GM23338 (cell line): ENCODE results near the gene FXYD2. TPM values are rescaled to one million over a fixed set of nuclear protein-coding genes. Genes with fewer than 3 reads are reported as not detected.

ENCODE experiments used
- ATAC-seq: fragments of 200-7000 bp; cut with Tn5 transposase; 3 replicates; pipeline ENCODE4 v1.9.1; 2020
- DNase-seq: peaks from one replicate; pipeline ENCODE4 v3.0.0-alpha.2; 2015; ENCODE audit warnings: low spot score
- H2AFZ ChIP-seq: fragments of 200-600 bp; sonication (generic); 2 replicates; pipeline ENCODE4 v1.8.0; 2016; ENCODE audit warnings: antibody characterized with exemption, mild to moderate bottlenecking, moderate library complexity
- H3F3A ChIP-seq: fragments of 200-600 bp; sonication (generic); replicated peaks from 2 replicates; pipeline ENCODE4 v1.8.0; 2017; ENCODE audit warnings: antibody characterized with exemption, mixed run types, low read depth
- H3K27ac ChIP-seq: fragments of 200-600 bp; sonication (generic); 2 replicates; pipeline ENCODE4 v1.6.1; 2016; ENCODE audit warnings: low read depth
- H3K27me3 ChIP-seq: fragments of 200-600 bp; sonication (generic); 2 replicates; pipeline ENCODE4 v1.8.0; 2016; ENCODE audit warnings: mild to moderate bottlenecking, mixed run types, moderate library complexity; ENCODE audit not compliant: insufficient read depth
- H3K36me3 ChIP-seq: fragments of 200-600 bp; sonication (generic); 2 replicates; pipeline ENCODE4 v1.8.0; 2016; ENCODE audit warnings: mild to moderate bottlenecking; ENCODE audit not compliant: insufficient read depth
- H3K4me1 ChIP-seq: fragments of 200-600 bp; sonication (generic); 2 replicates; pipeline ENCODE4 v1.8.0; 2016; ENCODE audit warnings: mild to moderate bottlenecking, moderate library complexity; ENCODE audit not compliant: insufficient read depth
- H3K4me2 ChIP-seq: fragments of 200-600 bp; sonication (generic); 2 replicates; pipeline ENCODE4 v1.7.1; 2017; ENCODE audit warnings: mixed run types
- H3K4me3 ChIP-seq: fragments of 200-600 bp; sonication (generic); 2 replicates; pipeline ENCODE4 v1.6.1; 2016; ENCODE audit warnings: mixed run types
- H3K79me2 ChIP-seq: fragments of 200-600 bp; sonication (generic); replicated peaks from 2 replicates; pipeline ENCODE4 v1.8.0; 2017; ENCODE audit warnings: mild to moderate bottlenecking; ENCODE audit not compliant: insufficient read depth
- H3K9me2 ChIP-seq: fragments of 200-600 bp; sonication (generic); 2 replicates; pipeline ENCODE4 v1.8.0; 2017; ENCODE audit not compliant: insufficient read depth
- H4K20me1 ChIP-seq: fragments of 200-600 bp; sonication (generic); replicated peaks from 2 replicates; pipeline ENCODE4 v1.8.0; 2017; ENCODE audit warnings: mild to moderate bottlenecking; ENCODE audit not compliant: insufficient read depth
- H3K27ac Mint-ChIP-seq: 2 replicates; pipeline ENCODE4 v1.8.0; 2020; ENCODE audit warnings: inconsistent platforms, mild to moderate bottlenecking, moderate library complexity, mixed read lengths
- H3K27me3 Mint-ChIP-seq: 3 replicates; pipeline ENCODE4 v1.8.0; 2022; ENCODE audit warnings: low read depth, mild to moderate bottlenecking, moderate library complexity, mixed read lengths, inconsistent platforms; ENCODE audit not compliant: insufficient read depth, poor library complexity
- H3K36me3 Mint-ChIP-seq: 3 replicates; pipeline ENCODE4 v1.8.0; 2021; ENCODE audit warnings: low read depth, mild to moderate bottlenecking, inconsistent platforms, moderate library complexity, mixed read lengths
- H3K4me1 Mint-ChIP-seq: 3 replicates; pipeline ENCODE4 v1.8.0; 2020; ENCODE audit warnings: mild to moderate bottlenecking, inconsistent platforms, mixed read lengths
- H3K4me3 Mint-ChIP-seq: 3 replicates; pipeline ENCODE4 v1.8.0; 2021; ENCODE audit warnings: moderate library complexity, mild to moderate bottlenecking, inconsistent platforms, mixed read lengths
- H3K9me3 Mint-ChIP-seq: 3 replicates; pipeline ENCODE4 v1.8.0; 2020; ENCODE audit warnings: moderate library complexity, mild to moderate bottlenecking, inconsistent platforms, mixed read lengths
- CREB1 ChIP-seq: fragments of 250-450 bp; sonication (Bioruptor Pico); IDR thresholded peaks from 2 replicates; pipeline ENCODE4 v1.5.0; 2020; ENCODE audit warnings: low read depth, mild to moderate bottlenecking, moderate library complexity
- CTCF ChIP-seq, 2 experiments: fragments of 200-600 bp in 1 of 2; sonication (generic) in 1 of 2; conservative IDR thresholded peaks; 2 replicates each; pipeline versions ENCODE4 v1.5.1 to v1.6.1; 2016 to 2017; ENCODE audit warnings: antibody characterized with exemption in 2 of 2, low read depth in 2 of 2, mild to moderate bottlenecking in 2 of 2, moderate library complexity in 1 of 2
- ETS1 ChIP-seq: IDR thresholded peaks from 2 replicates; pipeline ENCODE4 v1.6.1; 2016; ENCODE audit warnings: antibody characterized with exemption
- EZH2 ChIP-seq: fragments of 200-600 bp; sonication (generic); IDR thresholded peaks from one replicate; pipeline ENCODE4 v1.8.0; 2017; ENCODE audit warnings: antibody characterized with exemption, mild to moderate bottlenecking, low read depth; ENCODE audit not compliant: unreplicated experiment
- EZH2phosphoT487 ChIP-seq: fragments of 200-600 bp; sonication (generic); IDR thresholded peaks from one replicate; pipeline ENCODE4 v1.8.1; 2018; ENCODE audit warnings: antibody characterized with exemption; ENCODE audit not compliant: unreplicated experiment
- JUNB ChIP-seq: IDR thresholded peaks from one replicate; pipeline ENCODE4 v1.6.1; 2016; ENCODE audit warnings: antibody characterized with exemption; ENCODE audit not compliant: unreplicated experiment
- NANOG ChIP-seq: IDR thresholded peaks from 2 replicates; pipeline ENCODE4 v1.6.1; 2016; ENCODE audit warnings: antibody characterized with exemption, borderline replicate concordance
- POLR2AphosphoS5 ChIP-seq: IDR thresholded peaks from 2 replicates; pipeline ENCODE4 v1.6.1; 2016; ENCODE audit warnings: antibody characterized with exemption, low read depth
- REST ChIP-seq: IDR thresholded peaks from one replicate; pipeline ENCODE4 v1.6.1; 2018; ENCODE audit warnings: antibody characterized with exemption; ENCODE audit not compliant: unreplicated experiment
- STAT1 ChIP-seq: IDR thresholded peaks from one replicate; pipeline ENCODE4 v1.6.1; 2016; ENCODE audit warnings: antibody characterized with exemption; ENCODE audit not compliant: unreplicated experiment
- ZNF114 ChIP-seq: fragments of 250-450 bp; sonication (Bioruptor Pico); IDR thresholded peaks from 2 replicates; pipeline ENCODE4 v1.5.0; 2020; ENCODE audit warnings: mild to moderate bottlenecking, moderate library complexity
- ZNF331 ChIP-seq: fragments of 250-450 bp; sonication (Bioruptor Pico); IDR thresholded peaks from 2 replicates; pipeline ENCODE4 v1.5.0; 2020; ENCODE audit warnings: low read depth, mild to moderate bottlenecking, moderate library complexity
- ZNF462 ChIP-seq: fragments of 250-450 bp; sonication (Bioruptor Pico); IDR thresholded peaks from 2 replicates; pipeline ENCODE4 v1.5.0; 2020; ENCODE audit warnings: mild to moderate bottlenecking, moderate library complexity
- polyA plus RNA-seq: library from polyadenylated mRNA; unstranded; fragments of >200 nt; fragmentation: Nextera tagmentation; extraction: Ambion mirVana; gene quantifications from 2 replicates; pipeline ENCODE4 v1.2.1, GENCODE V29; 2016
- total RNA-seq: library from RNA; depleted of rRNA; stranded (reverse); fragments of >200 nt; shearing (Covaris generic); gene quantifications from 2 replicates; pipeline ENCODE4 v1.2.3, GENCODE V29; 2014

The FXYD2 gene
- total and polyA plus RNA-seq, 2 experiments from 2014 or later, result 0.59 to 1.4 TPM

- no peak for DNase-seq
- Histone ChIP-seq H3K27me3 (no peaks in the 10 kb centered on the region), H3K36me3 (no peaks in the 10 kb centered on the region), H3K9me2 (no peaks in the 10 kb centered on the region), H3K4me3 (no peak overlapping the region), H3F3A (no peaks in the 10 kb centered on the region), H3K4me2 (no peak overlapping the region), H2AFZ (no peak overlapping the region), H4K20me1 (no peaks in the 10 kb centered on the region; the same call in 1 of the 2 replicates), H3K4me1 (peaks cover 10% of the 10 kb centered on the region; the same call in 1 of the 2 replicates), H3K27ac (no peak overlapping the region), H3K79me2 (no peaks in the 10 kb centered on the region)
- TF ChIP-seq CREB1, result no peak
- TF ChIP-seq JUNB, result no peak
- TF ChIP-seq ZNF462 (CRISPR knock-in tag), result no peak
- TF ChIP-seq CTCF (conservative IDR thresholded peaks at IDR 0.05; ENCODE audit: low read depth in 2 of 2), result no peak
- no peak for TF ChIP-seq REST
- TF ChIP-seq ZNF331, result no peak
- no peak for TF ChIP-seq ETS1
- TF ChIP-seq NANOG, result no peak
- no peak for TF ChIP-seq STAT1
- no peak for TF ChIP-seq EZH2phosphoT487
- no peak for TF ChIP-seq POLR2AphosphoS5
- no peak for TF ChIP-seq EZH2
- TF ChIP-seq ZNF114, result no peak
- ATAC-seq, result no peak
- Mint-ChIP-seq H3K4me3 (no peak overlapping the region), H3K9me3 (no peaks in the 10 kb centered on the region), H3K27me3 (peaks cover 11% of the 10 kb centered on the region), H3K36me3 (no peaks in the 10 kb centered on the region; the same call in 2 of the 3 replicates), H3K4me1 (peaks cover 37% of the 10 kb centered on the region), H3K27ac (no peak overlapping the region)
Measured at GRCh38 chr11:117814766-117815261, 9.7 kb downstream of the FXYD2 start.
